Esophagus squamous epithelium (tissue), 5 donors: ENCODE results near the gene CYB5B. TPM values are rescaled to one million over a fixed set of nuclear protein-coding genes. Genes with fewer than 3 reads are reported as not detected.
A peak's percentile ranks its signal among the peaks of the same experiment; 100 is the strongest.
"Not testable (repeated sequence)": the region's sequence is repeated elsewhere in the genome, so short reads cannot be mapped to it uniquely, and the experiment has no call there.

ENCODE experiments used
- DNase-seq: peaks from one replicate; lab custom pipeline; 2025; lab: John Stamatoyannopoulos, UW
- H3K27ac ChIP-seq, 4 donors: fragments of 200-600 bp; sonication (generic); one replicate each; pipeline ENCODE4 v1.5.1; 2016 to 2019; ENCODE audit warnings: mild to moderate bottlenecking in 1 of 4
- H3K27me3 ChIP-seq, 4 donors: fragments of 200-600 bp; sonication (generic); 1 replicate in 3 of 4; 2 replicates in 1 of 4; pipeline versions ENCODE4 v1.5.1 to v1.6.0; 2017 to 2021; ENCODE audit warnings: antibody characterized with exemption in 1 of 4
- H3K36me3 ChIP-seq, 3 donors: fragments of 200-600 bp; sonication (generic); one replicate each; pipeline ENCODE4 v1.5.1; 2016 to 2019
- H3K4me1 ChIP-seq, 3 donors: fragments of 200-600 bp; sonication (generic); one replicate each; pipeline ENCODE4 v1.5.1; 2017 to 2019
- H3K4me3 ChIP-seq, 4 donors: fragments of 200-600 bp; sonication (generic); 1 replicate in 3 of 4; 2 replicates in 1 of 4; pipeline ENCODE4 v1.5.1; 2016 to 2019; ENCODE audit warnings: mild to moderate bottlenecking in 2 of 4, moderate library complexity in 1 of 4
- H3K9me3 ChIP-seq, 3 donors: fragments of 200-600 bp; sonication (generic); one replicate each; pipeline ENCODE4 v1.5.1; 2016 to 2019
- POLR2A ChIP-seq, 4 donors: fragments of 450-650 bp; IDR thresholded peaks; one replicate each; pipeline ENCODE4 v1.6.1; 2017; ENCODE audit warnings: antibody characterized with exemption in 4 of 4, mild to moderate bottlenecking in 4 of 4, moderate library complexity in 3 of 4
- WGBS, 2 donors: methylation state at CpG; one replicate each; pipeline ENCODE4 v1.1.5; 2018; 5-methylcytosine and 5-hydroxymethylcytosine counted together
- intact Hi-C: fragments of 100-400 bp; cut with DNase I; formaldehyde crosslinking; loops from one replicate; pipeline ENCODE4 v1.15.0; 2022
- total RNA-seq, 4 donors: library from RNA; depleted of rRNA; stranded (reverse); fragments of >200 nt; gene quantifications; one replicate each; pipeline ENCODE4 v1.1.0, GENCODE V29; 2016
- TF ChIP-seq, protein P1 (sequence below), 6 experiments: fragments of 450-650 bp in 4 of 6; fragments of 200-600 bp in 2 of 6; sonication (generic) in 2 of 6; IDR thresholded peaks; one replicate each; pipeline ENCODE4 v1.5.1; 2016 to 2019; ENCODE audit warnings: antibody characterized with exemption in 6 of 6, mild to moderate bottlenecking in 4 of 6, moderate library complexity in 4 of 6
- donor health status: DM: yes; HTN: yes; CAD: no.

The CYB5B gene
- total RNA-seq, 4 donors from 2014 or later, result 23.7 to 45.7 (median 39.6) TPM

DNA sequence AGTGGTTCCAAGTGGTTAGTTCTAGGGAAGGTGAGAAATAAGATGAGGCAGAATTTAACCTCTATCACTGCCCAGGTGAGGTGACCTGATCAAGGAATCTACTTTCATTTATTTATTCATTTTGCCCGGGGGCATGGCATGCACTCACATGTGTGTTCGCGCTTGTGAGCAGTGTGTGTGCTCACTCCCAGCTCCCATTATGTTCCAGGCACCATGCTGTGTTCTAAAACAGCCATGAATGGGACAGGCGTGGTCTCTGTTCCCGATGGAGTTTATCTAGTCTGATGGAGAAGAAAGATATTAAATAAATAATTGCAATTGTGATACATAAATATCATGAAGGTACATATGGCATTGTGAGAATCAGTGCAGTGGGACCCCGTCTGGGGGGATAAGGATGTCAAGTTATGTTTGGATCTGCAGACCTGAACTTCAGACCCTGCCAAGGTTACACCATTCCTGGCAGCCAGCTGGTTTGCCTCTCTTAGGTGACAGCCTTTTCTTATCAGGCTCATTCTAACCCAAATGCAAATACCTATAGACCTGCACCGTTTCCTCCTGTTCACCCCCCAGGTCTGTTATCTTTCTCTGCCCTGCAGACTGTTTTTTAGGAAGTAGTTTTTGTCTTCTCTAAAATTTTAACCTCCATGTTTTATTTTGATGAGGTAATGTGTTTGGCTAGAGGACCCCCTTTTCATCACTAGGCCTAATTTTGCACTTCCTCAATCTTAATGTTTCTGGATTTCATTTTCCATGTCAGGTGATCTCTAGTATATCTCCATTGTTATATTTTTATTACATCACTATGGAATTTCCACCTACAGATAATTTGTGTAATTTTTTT is 11.8 kb downstream of the CYB5B start:
- peaks cover 0 to 27% (median 0%) of the 10 kb centered on the region in 3 donors for H3K4me1 ChIP-seq
- intact Hi-C loops, result no loop called here
- TF ChIP-seq POLR2A (IDR thresholded peaks at IDR 0.05), result no peak
- TF ChIP-seq, protein P1, sequence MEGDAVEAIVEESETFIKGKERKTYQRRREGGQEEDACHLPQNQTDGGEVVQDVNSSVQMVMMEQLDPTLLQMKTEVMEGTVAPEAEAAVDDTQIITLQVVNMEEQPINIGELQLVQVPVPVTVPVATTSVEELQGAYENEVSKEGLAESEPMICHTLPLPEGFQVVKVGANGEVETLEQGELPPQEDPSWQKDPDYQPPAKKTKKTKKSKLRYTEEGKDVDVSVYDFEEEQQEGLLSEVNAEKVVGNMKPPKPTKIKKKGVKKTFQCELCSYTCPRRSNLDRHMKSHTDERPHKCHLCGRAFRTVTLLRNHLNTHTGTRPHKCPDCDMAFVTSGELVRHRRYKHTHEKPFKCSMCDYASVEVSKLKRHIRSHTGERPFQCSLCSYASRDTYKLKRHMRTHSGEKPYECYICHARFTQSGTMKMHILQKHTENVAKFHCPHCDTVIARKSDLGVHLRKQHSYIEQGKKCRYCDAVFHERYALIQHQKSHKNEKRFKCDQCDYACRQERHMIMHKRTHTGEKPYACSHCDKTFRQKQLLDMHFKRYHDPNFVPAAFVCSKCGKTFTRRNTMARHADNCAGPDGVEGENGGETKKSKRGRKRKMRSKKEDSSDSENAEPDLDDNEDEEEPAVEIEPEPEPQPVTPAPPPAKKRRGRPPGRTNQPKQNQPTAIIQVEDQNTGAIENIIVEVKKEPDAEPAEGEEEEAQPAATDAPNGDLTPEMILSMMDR (IDR thresholded peaks at IDR 0.05), result no peak
- peaks cover 0 to 53% (median 3%) of the 10 kb centered on the region in 3 donors for H3K36me3 ChIP-seq
- no peak overlapping the region for H3K4me3 ChIP-seq
- H3K9me3 ChIP-seq, result no peaks in the 10 kb centered on the region
- 48 to 63% methylated on average over 7 of the region's 7 CpGs for WGBS, 2 donors
- H3K27me3 ChIP-seq, result no peaks in the 10 kb centered on the region
- DNase-seq, result no peak
- peak overlapping the region in 1 of 4 donors; percentile 19 for H3K27ac ChIP-seq

DNA sequence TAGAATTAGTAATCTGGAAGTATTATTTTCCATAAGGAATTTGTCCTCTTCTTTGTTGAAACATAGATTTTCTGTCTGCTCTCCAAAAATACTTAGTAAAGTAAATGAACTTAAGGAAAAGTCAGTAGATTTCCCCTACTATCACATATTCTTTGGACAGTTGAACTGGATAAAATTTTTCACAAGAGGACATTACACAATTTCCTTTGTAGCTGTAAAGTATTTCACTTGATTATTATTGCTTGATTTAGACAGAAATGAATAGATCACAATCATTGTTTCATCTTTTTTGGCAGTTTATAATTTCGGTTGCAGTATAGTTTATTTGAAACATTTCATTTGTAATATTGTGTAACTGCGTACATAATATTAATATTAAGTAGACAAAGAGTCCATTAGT is 12.5 kb downstream of the CYB5B start:
- TF ChIP-seq, protein P1 (IDR thresholded peaks at IDR 0.05), result no peak
- TF ChIP-seq POLR2A (IDR thresholded peaks at IDR 0.05), result no peak
- H3K27me3 ChIP-seq, result no peaks in the 10 kb centered on the region
- no peak for DNase-seq
- 55 to 57% methylated on average over 2 of the region's 2 CpGs for WGBS, 2 donors
- H3K4me1 ChIP-seq, result peaks cover 0 to 27% (median 0%) of the 10 kb centered on the region in 3 donors
- H3K9me3 ChIP-seq, result no peaks in the 10 kb centered on the region
- peaks cover 0 to 46% (median 0%) of the 10 kb centered on the region in 3 donors for H3K36me3 ChIP-seq
- no peak overlapping the region for H3K4me3 ChIP-seq
- intact Hi-C loops, result no loop called here
- peak overlapping the region in 1 of 4 donors; percentile 19 for H3K27ac ChIP-seq

DNA sequence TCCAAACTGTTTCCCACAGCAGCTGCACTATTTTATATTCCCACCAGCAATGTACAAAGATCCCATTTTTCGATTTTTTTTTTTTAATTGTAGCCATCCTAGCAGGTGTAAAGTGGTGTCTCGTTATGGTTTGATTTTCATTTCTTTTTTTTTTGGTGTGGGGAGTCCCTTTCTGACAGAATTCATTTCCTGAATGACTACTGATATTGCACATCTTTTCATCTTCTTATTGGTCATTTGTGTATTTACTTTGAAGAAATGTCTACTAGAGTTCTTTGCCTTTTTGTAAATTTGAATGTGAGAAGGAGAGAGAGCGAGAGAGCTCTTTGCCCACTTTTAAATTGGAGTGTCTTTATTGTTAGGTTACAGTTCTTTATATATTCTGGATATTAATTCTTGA is 14.0 kb downstream of the CYB5B start:
- intact Hi-C loops, result no loop called here
- no peak for DNase-seq
- H3K9me3 ChIP-seq, result no peaks in the 10 kb centered on the region
- no peak for TF ChIP-seq POLR2A (IDR thresholded peaks at IDR 0.05)
- TF ChIP-seq, protein P1 (IDR thresholded peaks at IDR 0.05), result no peak
- no peak overlapping the region for H3K27ac ChIP-seq
- WGBS, 2 donors, result 73 to 90% methylated on average over 3 of the region's 3 CpGs
- peaks cover under 1 to 33% (median 2%) of the 10 kb centered on the region in 3 donors for H3K4me1 ChIP-seq
- H3K4me3 ChIP-seq, result no peak overlapping the region
- H3K36me3 ChIP-seq, result peaks cover 0 to 31% (median 0%) of the 10 kb centered on the region in 3 donors
- H3K27me3 ChIP-seq, result no peaks in the 10 kb centered on the region

DNA sequence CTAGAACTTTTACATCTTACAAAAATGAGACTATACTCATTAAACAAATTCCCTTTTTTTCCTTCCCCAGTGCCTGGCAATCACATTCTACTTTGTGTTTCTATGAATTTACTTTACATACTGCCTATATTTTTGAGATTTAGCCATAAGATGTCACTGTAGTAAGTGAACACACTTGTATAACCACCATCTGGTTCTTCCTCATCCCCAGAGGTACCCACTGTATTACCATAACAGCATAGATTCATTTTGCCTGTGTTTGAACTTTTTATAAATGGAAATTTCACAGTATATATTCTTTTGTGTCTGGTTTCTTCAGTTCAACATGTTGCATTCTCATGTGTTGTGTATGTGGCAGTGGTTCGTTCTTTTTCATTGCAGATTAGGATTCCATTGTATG is 15.8 kb downstream of the CYB5B start:
- H3K27me3 ChIP-seq, result no peaks in the 10 kb centered on the region
- peaks cover 0 to 15% (median 0%) of the 10 kb centered on the region in 3 donors for H3K36me3 ChIP-seq
- no peak overlapping the region for H3K27ac ChIP-seq
- H3K4me3 ChIP-seq, result no peak overlapping the region
- H3K4me1 ChIP-seq, result peaks cover 14 to 40% (median 17%) of the 10 kb centered on the region in 3 donors
- H3K9me3 ChIP-seq, result no peaks in the 10 kb centered on the region
- WGBS, 2 donors, result 36 to 90% methylated on average over 1 of the region's 1 CpG
- no peak for DNase-seq
- intact Hi-C loops, result no loop called here
- no peak for TF ChIP-seq POLR2A (IDR thresholded peaks at IDR 0.05)
- TF ChIP-seq, protein P1 (IDR thresholded peaks at IDR 0.05), result no peak

DNA sequence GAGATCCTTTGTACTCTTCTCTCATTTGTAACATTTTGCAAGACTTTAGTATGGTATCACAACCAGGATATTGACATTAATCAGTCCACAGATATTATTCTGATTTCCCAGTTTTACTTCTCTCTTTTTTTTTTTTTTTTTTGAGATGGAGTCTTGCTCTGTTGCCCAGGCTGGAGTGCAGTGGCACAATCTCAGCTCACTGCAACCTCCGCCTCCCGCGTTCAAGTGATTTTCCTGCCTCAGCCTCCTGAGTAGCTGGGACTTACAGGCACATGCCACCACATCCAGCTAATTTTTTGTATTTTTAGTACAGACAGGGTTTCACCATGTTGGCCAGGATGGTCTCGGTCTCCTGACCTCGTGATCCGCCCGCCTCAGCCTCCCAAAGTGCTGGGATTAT is 16.6 kb downstream of the CYB5B start:
- H3K27ac ChIP-seq, DNase-seq, H3K9me3 ChIP-seq, H3K27me3 ChIP-seq, intact Hi-C loops, H3K4me3 ChIP-seq: not testable (repeated sequence)
- peaks cover 14 to 44% (median 22%) of the 10 kb centered on the region in 3 donors for H3K4me1 ChIP-seq
- peaks cover 0 to 15% (median 0%) of the 10 kb centered on the region in 3 donors for H3K36me3 ChIP-seq
- 96 to 98% methylated on average over 7 of the region's 7 CpGs for WGBS, 2 donors
